Parathyroid adenoma (tissue), 2 donors: ENCODE data around the gene CCDC117.

ENCODE experiments used
- H2AFZ ChIP-seq: fragments of 300-600 bp; sonication (generic); one replicate; pipeline ENCODE4 v1.7.0; 2017; ENCODE audit warnings: antibody characterized with exemption, mild to moderate bottlenecking
- H3K27ac ChIP-seq: fragments of 300-600 bp; sonication (generic); one replicate; pipeline ENCODE4 v1.7.0; 2017
- H3K27me3 ChIP-seq: fragments of 300-600 bp; sonication (generic); one replicate; pipeline ENCODE4 v1.7.0; 2017; ENCODE audit warnings: low read length; ENCODE audit not compliant: control insufficient read depth, insufficient read depth
- H3K36me3 ChIP-seq: fragments of 300-600 bp; sonication (generic); one replicate; pipeline ENCODE4 v1.7.0; 2017; ENCODE audit warnings: low read length; ENCODE audit not compliant: control insufficient read depth, insufficient read depth
- H3K4me1 ChIP-seq: fragments of 300-600 bp; sonication (generic); one replicate; pipeline ENCODE4 v1.7.0; 2017; ENCODE audit warnings: control low read depth
- H3K4me2 ChIP-seq: fragments of 300-600 bp; sonication (generic); one replicate; pipeline ENCODE4 v1.7.0; 2017; ENCODE audit warnings: low read length
- H3K4me3 ChIP-seq: fragments of 300-600 bp; sonication (generic); one replicate; pipeline ENCODE4 v1.7.0; 2017; ENCODE audit warnings: low read depth, low read length
- H3K79me2 ChIP-seq: fragments of 300-600 bp; sonication (generic); one replicate; pipeline ENCODE4 v1.7.0; 2017; ENCODE audit warnings: control low read depth
- H3K9ac ChIP-seq: fragments of 300-600 bp; sonication (generic); one replicate; pipeline ENCODE4 v1.7.0; 2017; ENCODE audit warnings: mild to moderate bottlenecking
- H3K9me3 ChIP-seq: fragments of 300-600 bp; sonication (generic); one replicate; pipeline ENCODE4 v1.7.0; 2017; ENCODE audit warnings: low read length; ENCODE audit not compliant: control insufficient read depth
- TF ChIP-seq, protein P1 (sequence below): fragments of 300-600 bp; sonication (generic); IDR thresholded peaks from one replicate; pipeline ENCODE4 v1.7.0; 2017; ENCODE audit warnings: antibody characterized with exemption, mild to moderate bottlenecking
- donor health status: primary hyperparathyroidism.

CCDC117 gene

GRCh38 chr22:28791841-28792490 is 19.5 kb downstream of the CCDC117 start:
- Histone ChIP-seq H3K4me3 (no peak overlapping the region), H3K4me1 (peaks cover 9% of the 10 kb centered on the region), H3K9ac (no peak overlapping the region), H3K36me3 (no peaks in the 10 kb centered on the region), H3K27ac (no peak overlapping the region), H3K9me3 (no peaks in the 10 kb centered on the region), H2AFZ (no peak overlapping the region), H3K79me2 (peaks cover 8% of the 10 kb centered on the region), H3K4me2 (no peak overlapping the region), H3K27me3 (no peaks in the 10 kb centered on the region)
- TF ChIP-seq, protein P1, sequence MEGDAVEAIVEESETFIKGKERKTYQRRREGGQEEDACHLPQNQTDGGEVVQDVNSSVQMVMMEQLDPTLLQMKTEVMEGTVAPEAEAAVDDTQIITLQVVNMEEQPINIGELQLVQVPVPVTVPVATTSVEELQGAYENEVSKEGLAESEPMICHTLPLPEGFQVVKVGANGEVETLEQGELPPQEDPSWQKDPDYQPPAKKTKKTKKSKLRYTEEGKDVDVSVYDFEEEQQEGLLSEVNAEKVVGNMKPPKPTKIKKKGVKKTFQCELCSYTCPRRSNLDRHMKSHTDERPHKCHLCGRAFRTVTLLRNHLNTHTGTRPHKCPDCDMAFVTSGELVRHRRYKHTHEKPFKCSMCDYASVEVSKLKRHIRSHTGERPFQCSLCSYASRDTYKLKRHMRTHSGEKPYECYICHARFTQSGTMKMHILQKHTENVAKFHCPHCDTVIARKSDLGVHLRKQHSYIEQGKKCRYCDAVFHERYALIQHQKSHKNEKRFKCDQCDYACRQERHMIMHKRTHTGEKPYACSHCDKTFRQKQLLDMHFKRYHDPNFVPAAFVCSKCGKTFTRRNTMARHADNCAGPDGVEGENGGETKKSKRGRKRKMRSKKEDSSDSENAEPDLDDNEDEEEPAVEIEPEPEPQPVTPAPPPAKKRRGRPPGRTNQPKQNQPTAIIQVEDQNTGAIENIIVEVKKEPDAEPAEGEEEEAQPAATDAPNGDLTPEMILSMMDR, result no peak

DNA sequence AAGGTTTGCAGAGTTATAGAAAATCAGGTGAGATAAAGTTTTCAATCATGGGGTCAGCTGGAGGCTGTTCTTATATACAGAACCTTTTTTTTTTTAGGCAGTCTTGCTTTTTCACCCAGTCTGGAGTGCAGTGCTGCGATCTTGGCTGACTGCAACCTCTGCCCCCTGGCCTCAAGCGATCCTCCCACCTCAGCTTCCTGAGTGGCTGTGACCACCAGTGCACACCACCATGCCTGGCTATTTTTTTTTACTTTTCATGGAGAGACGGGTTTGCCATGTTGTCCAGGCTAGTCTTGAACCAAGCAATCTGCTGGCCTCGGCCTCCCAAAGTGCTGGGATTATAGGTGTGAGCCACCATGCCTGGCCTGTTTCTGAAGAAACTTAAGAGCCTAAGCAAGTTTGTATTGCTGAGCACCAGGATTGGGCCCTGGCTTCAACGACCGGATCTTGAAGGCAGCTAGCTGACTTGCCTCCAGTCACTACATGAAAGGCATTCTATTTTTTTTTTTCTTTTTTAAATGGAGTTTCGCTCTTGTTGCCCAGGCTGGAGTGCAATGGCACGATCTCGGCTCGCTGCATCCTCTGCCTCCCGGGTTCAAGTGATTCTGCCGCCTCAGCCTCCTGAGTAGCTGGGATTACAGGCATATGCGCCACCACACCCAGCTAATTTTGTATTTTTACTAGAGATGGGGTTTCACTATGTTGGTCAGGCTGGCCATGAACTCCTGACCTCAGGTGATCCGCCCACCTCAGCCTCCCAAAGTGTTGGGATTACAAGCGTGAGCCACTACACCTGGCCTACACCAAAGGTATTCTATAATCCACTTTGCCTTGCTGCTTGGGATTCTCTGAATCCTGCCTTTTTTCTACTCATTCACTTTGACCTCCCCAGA is 20.2 kb downstream of the CCDC117 start:
- Histone ChIP-seq H3K27me3 (no peaks in the 10 kb centered on the region), H3K79me2 (peaks cover 8% of the 10 kb centered on the region), H3K9ac (no peak overlapping the region), H3K27ac (no peak overlapping the region), H3K4me1 (peaks cover 13% of the 10 kb centered on the region), H3K4me3 (no peak overlapping the region), H3K36me3 (no peaks in the 10 kb centered on the region), H3K4me2 (no peak overlapping the region), H2AFZ (no peak overlapping the region), H3K9me3 (no peaks in the 10 kb centered on the region)
- TF ChIP-seq, protein P1, result no peak

GRCh38 chr22:28793976-28794584 is 21.6 kb downstream of the CCDC117 start:
- Histone ChIP-seq H3K9ac (no peak overlapping the region), H3K4me2 (no peak overlapping the region), H3K4me1 (peaks cover 13% of the 10 kb centered on the region), H2AFZ (no peak overlapping the region), H3K27ac (no peak overlapping the region), H3K79me2 (peaks cover 14% of the 10 kb centered on the region), H3K27me3 (no peaks in the 10 kb centered on the region), H3K9me3 (no peaks in the 10 kb centered on the region), H3K36me3 (no peaks in the 10 kb centered on the region), H3K4me3 (no peak overlapping the region)
- TF ChIP-seq, protein P1, result no peak

DNA sequence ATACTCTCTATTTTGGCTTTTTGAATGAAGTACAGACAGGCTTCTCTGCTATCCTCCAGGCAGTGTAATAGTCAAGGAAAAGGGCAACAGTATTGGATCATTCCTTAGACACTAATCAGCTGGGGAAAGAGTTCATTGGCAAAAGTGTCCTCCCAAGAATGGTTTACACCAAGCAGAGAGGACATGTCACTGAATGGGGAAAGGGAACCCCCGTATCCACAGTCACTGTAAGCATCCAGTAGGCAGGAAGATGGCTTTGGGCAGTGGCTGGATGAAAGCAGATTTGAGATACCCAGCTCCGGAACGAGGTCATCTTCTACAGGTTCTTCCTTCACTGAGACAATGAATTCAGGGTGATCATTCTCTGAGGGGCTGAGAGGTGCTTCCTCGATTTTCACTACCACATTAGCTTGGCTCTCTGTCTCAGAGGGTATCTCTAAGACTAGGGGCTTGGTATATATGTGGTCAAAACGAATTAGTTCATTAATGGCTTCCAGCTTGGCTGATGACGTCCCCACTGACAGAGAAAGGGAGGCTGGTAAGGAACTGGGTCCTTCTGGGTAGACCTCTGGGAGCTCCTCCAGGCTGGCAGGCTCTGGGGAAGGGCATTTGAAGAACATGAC is 22.7 kb downstream of the CCDC117 start:
- H3K36me3 ChIP-seq, result no peaks in the 10 kb centered on the region
- no peak overlapping the region for H2AFZ ChIP-seq
- no peak overlapping the region for H3K9ac ChIP-seq
- H3K4me2 ChIP-seq, result no peak overlapping the region
- H3K9me3 ChIP-seq, result no peaks in the 10 kb centered on the region
- peaks cover 16% of the 10 kb centered on the region for H3K79me2 ChIP-seq
- no peaks in the 10 kb centered on the region for H3K27me3 ChIP-seq
- H3K4me3 ChIP-seq, result no peak overlapping the region
- peaks cover 13% of the 10 kb centered on the region for H3K4me1 ChIP-seq
- TF ChIP-seq, protein P1, result no peak
- peak overlapping the region; percentile 19 for H3K27ac ChIP-seq
